Kidney epithelial cell (primary cell): Measurements from ENCODE around the gene RAB25. TPM values are rescaled to one million over a fixed set of nuclear protein-coding genes. Genes with fewer than 3 reads are reported as not detected.
A peak's percentile ranks its signal among the peaks of the same experiment; 100 is the strongest.
"Not testable (repeated sequence)": the region's sequence is repeated elsewhere in the genome, so short reads cannot be mapped to it uniquely, and the experiment has no call there.

Experiments used
- DNase-seq: peaks from one replicate; pipeline ENCODE4 v3.0.0-alpha.2; 2010; ENCODE audit warnings: low read depth
- H3K27me3 ChIP-seq: 2 replicates; pipeline ENCODE4 v1.6.0; 2011; ENCODE audit warnings: low read length; ENCODE audit not compliant: control insufficient read depth, insufficient read depth
- H3K36me3 ChIP-seq: 2 replicates; pipeline ENCODE4 v1.5.1; 2011; ENCODE audit warnings: low read length; ENCODE audit not compliant: control insufficient read depth, insufficient read depth
- H3K4me3 ChIP-seq: 2 replicates; pipeline ENCODE4 v1.5.1; 2011; ENCODE audit warnings: low read depth, mild to moderate bottlenecking, control low read depth, low read length
- CTCF ChIP-seq: IDR thresholded peaks from 2 replicates; pipeline ENCODE4 v1.5.1; 2011; ENCODE audit warnings: mild to moderate bottlenecking, moderate library complexity, low read length, control low read depth, inconsistent platforms; ENCODE audit not compliant: insufficient read depth, poor library complexity, severe bottlenecking
- total RNA-seq: library from RNA; depleted of rRNA; stranded (reverse); fragments of >200 nt; gene quantifications from 2 replicates; pipeline ENCODE4 v1.2.3, GENCODE V29; 2015

RAB25 gene
- total RNA-seq, 1 donor from 2014 or later = 30.4 TPM

GRCh38 chr1:156021093-156021428 lies 39.9 kb upstream of the RAB25 start:
- H3K36me3 ChIP-seq = peaks cover 2% of the 10 kb centered on the region
- TF ChIP-seq CTCF = no peak
- peak overlapping the region; percentile 87 for H3K4me3 ChIP-seq
- no peaks in the 10 kb centered on the region for H3K27me3 ChIP-seq
- DNase-seq = no peak

DNA sequence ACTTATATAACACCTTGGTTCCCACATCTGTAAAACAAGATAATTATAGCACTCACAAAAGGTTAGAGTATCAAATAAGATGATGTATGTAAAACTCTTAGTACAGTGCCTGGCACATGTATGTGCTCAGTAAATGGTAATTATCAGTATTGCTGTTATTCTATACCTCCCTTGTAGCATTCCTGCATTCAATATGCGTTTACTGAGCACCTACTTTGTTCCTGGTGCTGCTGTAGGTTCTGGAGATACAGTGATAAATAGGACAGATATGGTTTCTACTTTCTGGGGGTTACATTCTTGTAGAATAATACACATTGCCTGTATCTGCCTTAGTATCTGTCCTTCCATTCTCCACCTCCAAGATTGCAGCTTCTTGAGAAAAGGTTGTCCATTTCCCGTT lies 39.0 kb upstream of the RAB25 start:
- DNase-seq = no peak
- Histone ChIP-seq H3K4me3 (no peak overlapping the region), H3K27me3 (no peaks in the 10 kb centered on the region), H3K36me3 (no peaks in the 10 kb centered on the region)
- no peak for TF ChIP-seq CTCF

- Histone ChIP-seq H3K36me3 (no peaks in the 10 kb centered on the region), H3K4me3 (no peak overlapping the region), H3K27me3 (no peaks in the 10 kb centered on the region)
- no peak for DNase-seq
- TF ChIP-seq CTCF = no peak
Observed at GRCh38 chr1:156024801-156025200, 36.2 kb upstream of the RAB25 start.

DNA sequence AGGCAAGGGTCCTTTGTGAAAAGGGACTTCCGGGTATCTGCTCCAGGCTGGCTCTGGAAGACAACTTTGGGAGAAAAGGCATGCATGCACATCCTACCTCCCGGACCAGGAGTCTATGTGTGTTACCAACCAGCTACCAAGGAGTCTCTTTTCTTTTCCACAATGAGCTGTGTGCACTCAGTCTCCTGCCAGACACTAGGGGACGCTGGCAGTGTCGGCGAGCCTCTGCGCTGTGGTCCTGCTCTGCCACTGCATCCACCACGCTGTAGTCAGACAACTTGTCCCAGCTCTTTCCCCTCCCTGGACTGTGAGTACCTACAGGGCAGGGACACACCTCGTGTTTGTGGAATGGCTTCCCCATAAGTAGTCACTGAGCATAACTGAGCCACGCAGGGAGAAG lies 35.1 kb upstream of the RAB25 start:
- Histone ChIP-seq H3K27me3 (no peaks in the 10 kb centered on the region), H3K36me3 (no peaks in the 10 kb centered on the region), H3K4me3 (no peak overlapping the region)
- DNase-seq = no peak
- TF ChIP-seq CTCF = peak; percentile 87

DNA sequence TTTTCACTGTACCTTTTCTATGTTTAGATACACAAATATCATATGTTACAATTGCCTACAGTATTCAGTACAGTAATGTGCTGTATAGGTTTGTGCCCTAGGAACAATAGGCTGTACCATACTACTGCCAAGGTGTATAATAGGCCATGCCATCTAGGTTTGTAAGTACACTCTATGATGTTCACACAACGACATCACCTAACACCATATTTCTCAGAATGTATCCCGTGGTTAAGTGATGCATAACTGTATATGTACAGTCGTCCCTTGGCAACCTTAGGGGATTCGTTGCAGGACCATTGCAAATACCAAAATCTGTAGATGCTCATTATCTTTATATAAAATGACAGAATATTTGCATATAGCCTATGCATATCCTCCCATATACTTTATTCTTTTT lies 34.4 kb upstream of the RAB25 start:
- Histone ChIP-seq H3K4me3 (no peak overlapping the region), H3K27me3 (no peaks in the 10 kb centered on the region)
- TF ChIP-seq CTCF = no peak

GRCh38 chr1:156033011-156033410 lies 27.9 kb upstream of the RAB25 start:
- peaks cover 1% of the 10 kb centered on the region for H3K36me3 ChIP-seq
- no peaks in the 10 kb centered on the region for H3K27me3 ChIP-seq
- no peak overlapping the region for H3K4me3 ChIP-seq
- no peak for DNase-seq
- TF ChIP-seq CTCF = no peak

More for the DNA sequence above, 34.4 kb upstream of the RAB25 start:
- no peaks in the 10 kb centered on the region for H3K36me3 ChIP-seq
- no peak for DNase-seq

GRCh38 chr1:156034991-156035390 lies 26.0 kb upstream of the RAB25 start:
- H3K27me3 ChIP-seq, DNase-seq, H3K36me3 ChIP-seq, H3K4me3 ChIP-seq: not testable (repeated sequence)
